GM12872 (cell line): ENCODE measurements around the gene ADD1.

ENCODE experiments used
- CTCF ChIP-seq: IDR thresholded peaks from 3 replicates; pipeline ENCODE4 v1.5.1; 2011; ENCODE audit warnings: low read depth, mild to moderate bottlenecking, low read length, moderate library complexity; ENCODE audit not compliant: insufficient read depth

The ADD1 gene

GRCh38 chr4:2963966-2964471 is 120.4 kb downstream of the ADD1 start:
- TF ChIP-seq CTCF, result no peak

GRCh38 chr4:2964706-2965258 is 121.1 kb downstream of the ADD1 start:
- TF ChIP-seq CTCF, result no peak

GRCh38 chr4:2965262-2965661 is 121.6 kb downstream of the ADD1 start:
- no peak for TF ChIP-seq CTCF

GRCh38 chr4:2968381-2968780 is 124.7 kb downstream of the ADD1 start:
- TF ChIP-seq CTCF, result no peak

GRCh38 chr4:2971275-2971674 is 127.6 kb downstream of the ADD1 start:
- TF ChIP-seq CTCF, result no peak

- no peak for TF ChIP-seq CTCF
Observed at GRCh38 chr4:2977211-2978088, 133.8 kb downstream of the ADD1 start.
